22Rv1 (cell line): ENCODE results near the gene TTL.

Experiments
- CTCF ChIP-seq: fragments of 450-650 bp; IDR thresholded peaks from 2 replicates; pipeline ENCODE4 v1.5.1; 2017; ENCODE audit warnings: mild to moderate bottlenecking
- ZFX ChIP-seq: fragments of 450-650 bp; IDR thresholded peaks from 2 replicates; pipeline ENCODE4 v1.6.1; 2017; ENCODE audit warnings: antibody characterized with exemption, borderline replicate concordance

- TF ChIP-seq CTCF (no peak), ZFX (no peak)
These were observed 38.4 kb downstream of the TTL start for GRCh38 chr2:112520234-112520783.
